HCT116 (cell line): ENCODE measurements around the gene PKNOX2. TPM values are rescaled to one million over a fixed set of nuclear protein-coding genes. Genes with fewer than 3 reads are reported as not detected.

Source experiments
- ATAC-seq: fragments of 200-7000 bp; cut with Tn5 transposase; 2 replicates; pipeline ENCODE4 v1.9.1; 2020; ENCODE audit warnings: mild to moderate bottlenecking, moderate library complexity
- BruUV-seq: library from RNA; stranded (reverse); fragments of 400-500 nt; replicated peaks from 2 replicates; lab custom pipeline; 2021; lab: Mats Ljungman, UMichigan
- CTCF ChIA-PET: fragments of 300-600 bp; sonication (Branson Sonifier 250); formaldehyde crosslinking; loops from one replicate; lab custom pipeline; 2021; ENCODE audit warnings: antibody characterized with exemption; lab: Charles Lee
- POLR2A ChIA-PET: fragments of 300-600, 350-600 bp; sonication (Branson Sonifier 250); formaldehyde crosslinking; loops from one replicate; lab custom pipeline; 2021; ENCODE audit warnings: antibody characterized with exemption; lab: Charles Lee
- RAD21 ChIA-PET, 2 experiments: fragments of 300-600 bp; sonication (Branson Sonifier 250); formaldehyde crosslinking; loops; one replicate each; lab custom pipeline; 2023; ENCODE audit warnings: low total read pairs in 2 of 2; ENCODE audit not compliant: uncharacterized antibody in 2 of 2, unreplicated experiment in 2 of 2, low non-redundant PET in 1 of 2; lab: Charles Lee
- DNase-seq: peaks from one replicate; pipeline ENCODE4 v3.0.0-alpha.2; 2010; ENCODE audit warnings: low read depth, low spot score
- H2AFZ ChIP-seq: fragments of 200-600 bp; shearing (Covaris generic), sonication (generic); 2 replicates; pipeline ENCODE4 v1.6.1; 2017; ENCODE audit warnings: low read depth, mixed run types, mixed read lengths, antibody characterized with exemption, low read length; ENCODE audit not compliant: poor library complexity, severe bottlenecking
- H3K27ac ChIP-seq: 2 replicates; pipeline ENCODE4 v1.5.1; 2012; ENCODE audit warnings: low read depth, low read length
- H3K27me3 ChIP-seq: fragments of 200-600 bp; sonication (generic); 2 replicates; pipeline ENCODE4 v1.6.1; 2016; ENCODE audit warnings: mixed run types, low read length, mixed read lengths; ENCODE audit not compliant: insufficient read depth
- H3K36me3 ChIP-seq, 2 experiments: fragments of 200-500 bp in 1 of 2; fragments of 200-600 bp in 1 of 2; sonication (Bioruptor generic) in 1 of 2; sonication (generic) in 1 of 2; 2 replicates each; pipeline versions ENCODE4 v1.5.1 to v1.6.1; 2014 to 2016; ENCODE audit warnings: low read length in 2 of 2, inconsistent platforms in 1 of 2, mixed read lengths in 1 of 2, mixed run types in 1 of 2; ENCODE audit not compliant: insufficient read depth in 2 of 2, control insufficient read depth in 1 of 2
- H3K4me1 ChIP-seq, 2 experiments: fragments of 200-600 bp in 1 of 2; sonication (generic) in 1 of 2; 2 replicates each; pipeline versions ENCODE4 v1.5.1 to v1.6.1; 2012 to 2017; ENCODE audit warnings: low read length in 2 of 2, inconsistent platforms in 1 of 2, mild to moderate bottlenecking in 1 of 2, mixed read lengths in 1 of 2, mixed run types in 1 of 2, moderate library complexity in 1 of 2; ENCODE audit not compliant: insufficient read depth in 2 of 2, control insufficient read depth in 1 of 2
- H3K4me2 ChIP-seq: fragments of 200-600 bp; sonication (generic); 2 replicates; pipeline ENCODE4 v1.6.1; 2017; ENCODE audit warnings: mixed run types, low read length, mixed read lengths
- H3K4me3 ChIP-seq, 2 experiments: fragments of 200-600 bp in 1 of 2; sonication (generic) in 1 of 2; replicated peaks in 1 of 2; 2 replicates each; pipeline ENCODE4 v1.5.1; 2011 to 2016; ENCODE audit warnings: low read length in 2 of 2, control low read depth in 1 of 2, low read depth in 1 of 2, mild to moderate bottlenecking in 1 of 2, mixed read lengths in 1 of 2, mixed run types in 1 of 2
- H3K79me2 ChIP-seq: fragments of 200-600 bp; sonication (generic); 2 replicates; pipeline ENCODE4 v1.6.1; 2017; ENCODE audit warnings: mild to moderate bottlenecking, mixed run types, low read length, moderate library complexity, mixed read lengths; ENCODE audit not compliant: insufficient read depth
- H3K9ac ChIP-seq: fragments of 200-600 bp; sonication (generic); 2 replicates; pipeline ENCODE4 v1.6.1; 2016; ENCODE audit warnings: low read length, mixed read lengths
- H3K9me2 ChIP-seq: fragments of 200-600 bp; sonication (generic), shearing (Covaris generic); 2 replicates; pipeline ENCODE4 v1.6.1; 2017; ENCODE audit warnings: mixed run types, mild to moderate bottlenecking, moderate library complexity; ENCODE audit not compliant: insufficient read depth
- H3K9me3 ChIP-seq, 2 experiments: fragments of 200-500 bp in 1 of 2; fragments of 200-600 bp in 1 of 2; sonication (Bioruptor generic) in 1 of 2; sonication (generic) in 1 of 2; 2 replicates each; pipeline ENCODE4 v1.6.1; 2014 to 2017; ENCODE audit warnings: low read length in 2 of 2, mixed read lengths in 2 of 2, inconsistent platforms in 1 of 2, low read depth in 1 of 2, mild to moderate bottlenecking in 1 of 2, mixed run types in 1 of 2, moderate library complexity in 1 of 2; ENCODE audit not compliant: control insufficient read depth in 1 of 2, insufficient read depth in 1 of 2
- H4K20me1 ChIP-seq: fragments of 200-600 bp; sonication (generic), shearing (Covaris generic); 2 replicates; pipeline ENCODE4 v1.6.1; 2017; ENCODE audit warnings: mixed run types, mild to moderate bottlenecking, moderate library complexity; ENCODE audit not compliant: insufficient read depth
- ATF3 ChIP-seq: IDR thresholded peaks from 2 replicates; pipeline ENCODE4 v1.6.1; 2012
- CBX3 ChIP-seq: IDR thresholded peaks from 2 replicates; pipeline ENCODE4 v1.6.1; 2012; ENCODE audit warnings: low read depth
- POLR2A ChIP-seq: IDR thresholded peaks from 2 replicates; pipeline ENCODE4 v1.7.0; 2011; ENCODE audit warnings: borderline replicate concordance; ENCODE audit not compliant: insufficient read depth, insufficient read length; ENCODE audit errors: extremely low read depth
- SRF ChIP-seq: IDR thresholded peaks from 2 replicates; pipeline ENCODE4 v1.6.1; 2012; ENCODE audit warnings: low read depth
- TCF7L2 ChIP-seq: IDR thresholded peaks from 2 replicates; pipeline ENCODE4 v1.7.0; 2011; ENCODE audit warnings: borderline replicate concordance, inconsistent platforms; ENCODE audit not compliant: insufficient read depth, insufficient read length; ENCODE audit errors: extremely low read depth
- intact Hi-C: fragments of 100-400 bp; cut with micrococcal nuclease; formaldehyde crosslinking; loops from 2 replicates; pipeline ENCODE4 v1.10.0; 2022
- total RNA-seq: library from RNA; stranded (reverse); gene quantifications from one replicate; pipeline ENCODE4 v1.2.1, GENCODE V29; 2021; ENCODE audit not compliant: unreplicated experiment
- TF ChIP-seq, protein P1 (sequence below): IDR thresholded peaks from 2 replicates; pipeline ENCODE4 v1.6.1; 2012; ENCODE audit warnings: low read depth

Gene PKNOX2
- total RNA-seq, 1 experiment from 2014 or later, result 0.20 TPM

GRCh38 chr11:125413226-125413625 lies 248.7 kb downstream of the PKNOX2 start:
- no peaks in the 10 kb centered on the region for H3K36me3 ChIP-seq
- no peak overlapping the region for H3K4me2 ChIP-seq
- ChIA-PET POLR2A (no interaction called here), RAD21 (no interaction called here), CTCF (no interaction called here)
- H3K4me1 ChIP-seq, result no peaks in the 10 kb centered on the region
- H3K9me3 ChIP-seq, result no peaks in the 10 kb centered on the region
- H3K9ac ChIP-seq, result no peak overlapping the region
- no TSS peak for BruUV-seq
- DNase-seq (no peak), ATAC-seq (no peak)
- no peak overlapping the region for H3K4me3 ChIP-seq
- H4K20me1 ChIP-seq, result no peaks in the 10 kb centered on the region
- H3K79me2 ChIP-seq, result no peaks in the 10 kb centered on the region
- no peak overlapping the region for H2AFZ ChIP-seq
- peaks cover 5% of the 10 kb centered on the region; the same call in 1 of the 2 replicates for H3K27me3 ChIP-seq
- TF ChIP-seq, protein P1, sequence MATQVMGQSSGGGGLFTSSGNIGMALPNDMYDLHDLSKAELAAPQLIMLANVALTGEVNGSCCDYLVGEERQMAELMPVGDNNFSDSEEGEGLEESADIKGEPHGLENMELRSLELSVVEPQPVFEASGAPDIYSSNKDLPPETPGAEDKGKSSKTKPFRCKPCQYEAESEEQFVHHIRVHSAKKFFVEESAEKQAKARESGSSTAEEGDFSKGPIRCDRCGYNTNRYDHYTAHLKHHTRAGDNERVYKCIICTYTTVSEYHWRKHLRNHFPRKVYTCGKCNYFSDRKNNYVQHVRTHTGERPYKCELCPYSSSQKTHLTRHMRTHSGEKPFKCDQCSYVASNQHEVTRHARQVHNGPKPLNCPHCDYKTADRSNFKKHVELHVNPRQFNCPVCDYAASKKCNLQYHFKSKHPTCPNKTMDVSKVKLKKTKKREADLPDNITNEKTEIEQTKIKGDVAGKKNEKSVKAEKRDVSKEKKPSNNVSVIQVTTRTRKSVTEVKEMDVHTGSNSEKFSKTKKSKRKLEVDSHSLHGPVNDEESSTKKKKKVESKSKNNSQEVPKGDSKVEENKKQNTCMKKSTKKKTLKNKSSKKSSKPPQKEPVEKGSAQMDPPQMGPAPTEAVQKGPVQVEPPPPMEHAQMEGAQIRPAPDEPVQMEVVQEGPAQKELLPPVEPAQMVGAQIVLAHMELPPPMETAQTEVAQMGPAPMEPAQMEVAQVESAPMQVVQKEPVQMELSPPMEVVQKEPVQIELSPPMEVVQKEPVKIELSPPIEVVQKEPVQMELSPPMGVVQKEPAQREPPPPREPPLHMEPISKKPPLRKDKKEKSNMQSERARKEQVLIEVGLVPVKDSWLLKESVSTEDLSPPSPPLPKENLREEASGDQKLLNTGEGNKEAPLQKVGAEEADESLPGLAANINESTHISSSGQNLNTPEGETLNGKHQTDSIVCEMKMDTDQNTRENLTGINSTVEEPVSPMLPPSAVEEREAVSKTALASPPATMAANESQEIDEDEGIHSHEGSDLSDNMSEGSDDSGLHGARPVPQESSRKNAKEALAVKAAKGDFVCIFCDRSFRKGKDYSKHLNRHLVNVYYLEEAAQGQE, result no peak
- TF ChIP-seq SRF (no peak), TCF7L2 (no peak), ATF3 (no peak), POLR2A (no peak), CBX3 (no peak)
- intact Hi-C loops, result no loop called here
- H3K27ac ChIP-seq, result no peak overlapping the region
- H3K9me2 ChIP-seq, result no peaks in the 10 kb centered on the region
